GM12864 (cell line): ENCODE data around the gene CTCF.

Experiments
- DNase-seq: peaks from one replicate; pipeline ENCODE4 v3.0.0-alpha.2; 2011; ENCODE audit warnings: low read depth
- H3K4me3 ChIP-seq: 2 replicates; pipeline ENCODE4 v1.5.1; 2011; ENCODE audit warnings: mild to moderate bottlenecking, low read depth, low read length, control low read depth
- CTCF ChIP-seq: IDR thresholded peaks from 2 replicates; pipeline ENCODE4 v1.5.1; 2011; ENCODE audit warnings: low read depth, mild to moderate bottlenecking, moderate library complexity, low read length, control low read depth, inconsistent platforms; ENCODE audit errors: missing control alignments

The CTCF gene

GRCh38 chr16:67659675-67660563, 97.6 kb downstream of the CTCF start, which contains the start of gene ACD:
TSS of gene ACD (minus strand) at chr16:67660260. CDS start at chr16:67660220, 40 bp downstream.
- TF ChIP-seq CTCF, result no peak
- DNase-seq, result peak; percentile 54
- peak within 1 kb of the TSS; percentile 79 for H3K4me3 ChIP-seq

GRCh38 chr16:67660564-67661028, 98.3 kb downstream of the CTCF start, which contains the start of gene PARD6A:
TSS of gene PARD6A (plus strand) at chr16:67660960. CDS start at chr16:67661039, 79 bp downstream.
- peak within 1 kb of the TSS; percentile 79 for H3K4me3 ChIP-seq
- no peak for TF ChIP-seq CTCF
- DNase-seq, result peak; percentile 95

- peak overlapping the region; percentile 67 for H3K4me3 ChIP-seq
- TF ChIP-seq CTCF, result no peak
- DNase-seq, result no peak
Measured at GRCh38 chr16:67661101-67661761, 98.9 kb downstream of the CTCF start.

- TF ChIP-seq CTCF, result no peak
- no peak overlapping the region for H3K4me3 ChIP-seq
- DNase-seq, result no peak
Measured at GRCh38 chr16:67661886-67662652, 99.7 kb downstream of the CTCF start.

- no peak for TF ChIP-seq CTCF
Measured at GRCh38 chr16:67662653-67663010, 100.3 kb downstream of the CTCF start.

GRCh38 chr16:67663151-67663876, 101.0 kb downstream of the CTCF start:
- no peak overlapping the region for H3K4me3 ChIP-seq
- TF ChIP-seq CTCF, result peak; percentile 44
- DNase-seq, result no peak

More at GRCh38 chr16:67662653-67663010, 100.3 kb downstream of the CTCF start:
- H3K4me3 ChIP-seq, result no peak overlapping the region
- DNase-seq, result no peak
